Epithelial cell of esophagus (primary cell): ENCODE measurements around the gene AMOTL2.

Source experiments
- DNase-seq: peaks from one replicate; pipeline ENCODE4 v3.0.0; 2010; ENCODE audit warnings: low read depth
- H3K4me3 ChIP-seq: 2 replicates; pipeline ENCODE4 v1.5.1; 2011; ENCODE audit warnings: mild to moderate bottlenecking, low read length, control low read depth
- TF ChIP-seq, protein P1 (sequence below): IDR thresholded peaks from 2 replicates; pipeline ENCODE4 v1.5.1; 2011; ENCODE audit warnings: low read depth, mild to moderate bottlenecking, low read length, control low read depth, inconsistent platforms; ENCODE audit not compliant: insufficient read depth; ENCODE audit errors: missing control alignments

AMOTL2 gene

DNA sequence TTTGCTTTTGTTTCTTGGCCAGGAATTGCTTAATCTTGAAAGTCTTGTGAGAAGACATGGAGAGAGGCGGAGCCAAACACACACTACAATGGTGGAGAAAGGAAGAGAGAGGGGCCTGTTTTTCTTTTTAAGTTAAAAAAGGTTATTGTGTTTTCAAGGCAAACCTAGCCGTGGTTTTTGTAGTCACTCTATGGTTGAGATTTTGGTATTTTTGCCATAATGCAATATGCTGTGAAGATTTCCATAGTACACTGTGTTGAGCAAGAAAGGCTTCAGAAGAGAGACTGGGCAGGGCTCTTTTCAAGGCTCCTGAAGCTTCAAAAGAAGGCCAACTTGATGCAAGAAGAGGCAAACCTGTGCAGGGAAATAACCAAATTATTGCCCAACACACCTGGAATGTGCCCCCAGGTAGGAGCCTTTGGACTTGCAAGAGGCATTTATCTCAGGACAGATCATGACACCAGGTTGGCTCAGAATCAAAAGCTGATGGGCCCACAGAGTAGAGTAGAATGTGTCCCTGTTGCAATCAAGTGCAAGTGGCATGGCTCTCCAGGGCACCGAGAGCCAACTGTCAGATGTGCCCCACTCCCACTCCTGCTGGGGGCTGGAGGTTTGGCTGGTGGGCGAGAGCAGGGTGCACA is 22.1 kb downstream of the AMOTL2 start:
- DNase-seq: peak; percentile 79

DNA sequence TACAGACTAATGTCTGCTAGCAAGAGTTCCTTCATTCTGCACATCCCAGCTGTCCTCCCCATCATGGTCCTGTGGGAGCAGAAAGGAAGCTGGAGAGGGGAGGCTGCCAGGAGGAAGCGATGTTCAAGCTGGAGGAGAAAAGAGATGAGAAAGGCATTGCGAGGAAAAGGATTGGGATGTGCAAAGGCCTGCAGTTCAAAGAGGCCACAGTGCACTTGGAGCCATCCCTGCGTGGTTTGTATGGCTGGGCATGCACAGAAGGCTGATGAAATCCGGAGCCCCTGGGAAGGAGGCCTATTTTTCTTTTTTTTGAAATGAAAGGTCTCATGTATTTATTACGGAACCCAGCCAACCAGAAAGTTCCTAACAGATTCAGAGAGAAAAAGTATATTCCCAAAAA is 22.8 kb downstream of the AMOTL2 start:
- no peak for DNase-seq
- H3K4me3 ChIP-seq: no peak overlapping the region
- TF ChIP-seq, protein P1, sequence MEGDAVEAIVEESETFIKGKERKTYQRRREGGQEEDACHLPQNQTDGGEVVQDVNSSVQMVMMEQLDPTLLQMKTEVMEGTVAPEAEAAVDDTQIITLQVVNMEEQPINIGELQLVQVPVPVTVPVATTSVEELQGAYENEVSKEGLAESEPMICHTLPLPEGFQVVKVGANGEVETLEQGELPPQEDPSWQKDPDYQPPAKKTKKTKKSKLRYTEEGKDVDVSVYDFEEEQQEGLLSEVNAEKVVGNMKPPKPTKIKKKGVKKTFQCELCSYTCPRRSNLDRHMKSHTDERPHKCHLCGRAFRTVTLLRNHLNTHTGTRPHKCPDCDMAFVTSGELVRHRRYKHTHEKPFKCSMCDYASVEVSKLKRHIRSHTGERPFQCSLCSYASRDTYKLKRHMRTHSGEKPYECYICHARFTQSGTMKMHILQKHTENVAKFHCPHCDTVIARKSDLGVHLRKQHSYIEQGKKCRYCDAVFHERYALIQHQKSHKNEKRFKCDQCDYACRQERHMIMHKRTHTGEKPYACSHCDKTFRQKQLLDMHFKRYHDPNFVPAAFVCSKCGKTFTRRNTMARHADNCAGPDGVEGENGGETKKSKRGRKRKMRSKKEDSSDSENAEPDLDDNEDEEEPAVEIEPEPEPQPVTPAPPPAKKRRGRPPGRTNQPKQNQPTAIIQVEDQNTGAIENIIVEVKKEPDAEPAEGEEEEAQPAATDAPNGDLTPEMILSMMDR: no peak

More for the DNA sequence above, 22.1 kb downstream of the AMOTL2 start:
- TF ChIP-seq, protein P1: no peak
- H3K4me3 ChIP-seq: no peak overlapping the region

DNA sequence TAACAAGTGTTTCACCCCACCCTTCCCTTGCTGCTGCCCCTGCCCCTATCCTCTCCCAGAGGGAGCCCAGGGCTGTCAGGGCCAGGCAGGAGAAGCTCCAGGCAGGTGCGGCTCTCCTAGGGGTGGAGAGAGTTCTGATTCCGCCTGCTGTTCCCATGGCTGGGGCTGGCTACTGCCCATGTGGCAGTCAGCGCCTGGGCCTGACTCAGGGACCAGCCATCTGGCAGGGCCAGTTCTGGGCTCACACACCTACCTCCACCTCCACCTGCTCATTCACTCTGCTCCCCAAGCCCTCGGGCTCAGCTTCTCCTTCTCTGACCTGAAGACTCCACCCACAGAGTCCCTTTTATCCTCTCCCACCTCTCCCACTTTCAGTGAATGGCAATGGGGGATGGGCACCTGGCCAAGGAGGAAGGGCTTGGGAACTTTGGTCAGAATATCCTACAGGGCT is 23.4 kb downstream of the AMOTL2 start:
- TF ChIP-seq, protein P1: no peak
- DNase-seq: peak; percentile 98
- no peak overlapping the region for H3K4me3 ChIP-seq

DNA sequence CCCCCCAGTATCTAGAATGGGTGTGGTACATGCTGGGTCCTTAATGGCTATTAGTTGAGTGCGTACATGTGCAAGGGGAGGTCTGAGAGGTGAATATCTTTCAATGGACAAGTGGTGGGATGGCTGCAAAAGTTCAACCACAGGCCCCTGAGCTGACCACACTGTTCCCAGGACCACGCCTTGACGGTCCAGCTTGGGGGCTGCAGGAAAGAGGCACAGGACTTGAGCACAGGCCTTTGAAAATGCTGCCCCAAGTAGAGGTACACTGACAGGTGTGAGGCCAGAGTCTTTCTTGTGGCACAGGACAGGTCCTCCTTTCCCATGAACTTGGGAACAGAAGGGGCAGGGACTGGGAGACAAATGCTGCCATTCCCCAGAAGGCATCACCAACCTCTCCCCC is 24.0 kb downstream of the AMOTL2 start:
- no peak overlapping the region for H3K4me3 ChIP-seq
- TF ChIP-seq, protein P1: no peak
- no peak for DNase-seq

DNA sequence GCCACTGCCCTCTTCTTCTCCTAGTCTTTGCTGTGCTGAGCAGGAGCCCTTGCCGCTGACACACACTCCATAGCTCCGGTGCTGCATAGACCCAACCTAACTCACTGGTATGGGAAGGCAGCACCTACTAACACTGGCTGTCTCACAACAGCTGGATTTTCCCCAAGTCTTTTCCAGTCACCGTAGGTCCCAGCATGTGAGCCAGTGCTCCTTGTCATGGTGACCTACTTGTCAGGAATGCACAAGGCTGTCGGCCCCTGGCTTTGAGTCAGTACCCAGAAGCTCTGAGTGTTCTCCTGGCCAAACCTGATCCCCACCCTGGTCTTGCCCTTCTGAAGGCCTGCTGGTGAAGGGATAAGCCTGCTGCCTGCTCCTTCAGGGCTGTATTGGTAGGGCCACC is 25.7 kb downstream of the AMOTL2 start:
- H3K4me3 ChIP-seq: no peak overlapping the region
- TF ChIP-seq, protein P1: no peak
- DNase-seq: peak; percentile 86

DNA sequence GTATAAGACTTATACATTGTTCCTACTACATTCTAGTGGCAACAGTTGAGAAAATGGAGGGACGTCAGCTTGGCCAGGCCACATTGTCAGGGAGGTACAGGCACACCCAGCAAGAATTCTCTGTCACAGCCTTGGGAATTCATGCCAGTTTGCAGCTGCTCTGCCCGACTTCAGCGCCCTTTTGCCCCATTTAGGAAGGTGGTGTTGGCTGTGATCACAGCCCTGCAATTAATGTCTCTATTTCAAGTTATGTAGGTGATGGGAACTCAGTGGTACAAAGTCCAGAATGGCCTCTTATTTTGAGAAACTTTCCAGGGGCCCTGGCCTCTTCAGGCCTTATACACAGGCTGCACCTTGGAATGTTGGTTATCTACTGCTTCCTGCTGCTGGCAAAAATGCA is 26.7 kb downstream of the AMOTL2 start:
- TF ChIP-seq, protein P1: no peak
- no peak for DNase-seq
- no peak overlapping the region for H3K4me3 ChIP-seq

DNA sequence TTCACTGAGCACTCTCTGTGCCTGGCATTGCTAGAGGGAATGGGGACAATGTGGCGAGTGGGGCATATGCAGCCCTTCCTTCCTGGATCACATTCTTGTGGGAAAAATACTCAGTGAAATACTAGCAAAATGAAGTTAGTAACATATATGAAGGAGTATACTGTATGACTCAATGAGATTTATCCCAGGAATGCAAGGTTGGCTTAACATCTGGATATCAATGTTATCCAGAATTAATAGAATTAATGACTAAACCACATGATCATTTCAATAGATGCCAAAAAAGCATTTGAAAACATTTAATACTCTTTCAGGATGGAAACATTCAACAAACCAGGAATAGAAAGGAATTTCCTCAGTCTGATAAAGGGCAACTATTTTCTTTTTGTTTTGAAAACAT is 27.5 kb downstream of the AMOTL2 start:
- no peak for DNase-seq
- TF ChIP-seq, protein P1: no peak

More for the DNA sequence above, 27.5 kb downstream of the AMOTL2 start:
- H3K4me3 ChIP-seq: no peak overlapping the region
